Smooth muscle cell (in vitro differentiated cells): ENCODE data around the gene CCN6. TPM values are rescaled to one million over a fixed set of nuclear protein-coding genes. Genes with fewer than 3 reads are reported as not detected.
"Not testable (repeated sequence)": the region's sequence is repeated elsewhere in the genome, so short reads cannot be mapped to it uniquely, and the experiment has no call there.

ENCODE experiments used
- DNase-seq: peaks from one replicate; lab custom pipeline; 2025; ENCODE audit not compliant: unreplicated experiment; lab: John Stamatoyannopoulos, UW
- H2AFZ ChIP-seq: fragments of 200-600 bp; sonication (generic); 2 replicates; pipeline ENCODE4 v1.6.0; 2016; ENCODE audit warnings: antibody characterized with exemption, low read depth, mild to moderate bottlenecking
- H3F3A ChIP-seq: fragments of 200-600 bp; sonication (generic); 2 replicates; pipeline ENCODE4 v1.6.0; 2017; ENCODE audit warnings: antibody characterized with exemption, low read depth
- H3K27ac ChIP-seq: fragments of 200-600 bp; sonication (generic); 2 replicates; pipeline ENCODE4 v1.5.1; 2016; ENCODE audit warnings: low read depth, mild to moderate bottlenecking
- H3K27me3 ChIP-seq: fragments of 200-600 bp; sonication (generic); 2 replicates; pipeline ENCODE4 v1.6.1; 2016; ENCODE audit warnings: low read depth, mild to moderate bottlenecking
- H3K36me3 ChIP-seq: fragments of 200-600 bp; sonication (generic); 2 replicates; pipeline ENCODE4 v1.5.1; 2016; ENCODE audit warnings: low read depth
- H3K4me1 ChIP-seq: fragments of 200-600 bp; sonication (generic); 2 replicates; pipeline ENCODE4 v1.5.1; 2016; ENCODE audit warnings: low read depth
- H3K4me2 ChIP-seq: fragments of 200-600 bp; sonication (generic); 2 replicates; pipeline ENCODE4 v1.6.0; 2016; ENCODE audit warnings: mild to moderate bottlenecking
- H3K4me3 ChIP-seq: fragments of 200-600 bp; sonication (generic); 2 replicates; pipeline ENCODE4 v1.5.1; 2016; ENCODE audit warnings: mild to moderate bottlenecking
- H3K79me2 ChIP-seq: fragments of 200-600 bp; sonication (generic); 2 replicates; pipeline ENCODE4 v1.6.0; 2016; ENCODE audit warnings: low read depth, mild to moderate bottlenecking
- H3K9ac ChIP-seq: fragments of 200-600 bp; sonication (generic); 2 replicates; pipeline ENCODE4 v1.6.0; 2016; ENCODE audit warnings: low read depth
- H3K9me3 ChIP-seq: fragments of 200-600 bp; sonication (generic); replicated peaks from 2 replicates; pipeline ENCODE4 v1.5.1; 2016; ENCODE audit warnings: low read depth
- H4K20me1 ChIP-seq: fragments of 200-600 bp; sonication (generic); 2 replicates; pipeline ENCODE4 v1.6.0; 2016; ENCODE audit warnings: low read depth
- WGBS: methylation state at CpG from one replicate; pipeline ENCODE4 v1.1.7; 2016; ENCODE audit warnings: low lambda C conversion rate; 5-methylcytosine and 5-hydroxymethylcytosine counted together
- polyA plus RNA-seq: library from polyadenylated mRNA; unstranded; fragments of >200 nt; fragmentation: Nextera tagmentation; extraction: Ambion mirVana; gene quantifications from 2 replicates; pipeline ENCODE4 v1.2.1, GENCODE V29; 2016
- total RNA-seq: library from RNA; depleted of rRNA; stranded (reverse); fragments of >200 nt; gene quantifications from 2 replicates; pipeline ENCODE4 v1.2.3, GENCODE V29; 2014
- TF ChIP-seq, protein P1 (sequence below): fragments of 200-600 bp; sonication (generic); IDR thresholded peaks from 2 replicates; pipeline ENCODE4 v1.5.1; 2017; ENCODE audit warnings: borderline replicate concordance, mild to moderate bottlenecking, antibody characterized with exemption; ENCODE audit not compliant: insufficient read depth, poor library complexity, severe bottlenecking

The CCN6 gene
- total and polyA plus RNA-seq, 2 experiments from 2014 or later, result 0.23 TPM; not detected in 1

DNA sequence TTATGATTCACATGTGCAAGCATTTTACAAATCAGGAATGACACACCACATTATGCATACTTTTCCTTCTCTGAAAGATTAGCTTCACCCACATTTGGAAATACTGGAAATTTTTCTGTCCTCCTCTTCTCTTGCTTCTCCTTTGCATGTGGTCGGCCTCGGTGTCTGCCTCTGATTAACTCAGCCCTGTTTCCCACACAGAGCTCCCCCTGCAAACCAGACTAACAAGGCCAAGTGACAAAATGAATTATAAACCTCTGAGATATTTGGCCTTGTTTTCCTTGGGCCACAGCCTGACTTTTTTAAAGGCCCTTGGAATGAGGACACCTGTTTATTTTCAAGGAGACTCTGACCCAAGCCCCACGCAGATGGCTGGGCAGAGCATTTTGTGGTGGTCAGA is 9.0 kb upstream of the CCN6 start:
- TF ChIP-seq, protein P1, sequence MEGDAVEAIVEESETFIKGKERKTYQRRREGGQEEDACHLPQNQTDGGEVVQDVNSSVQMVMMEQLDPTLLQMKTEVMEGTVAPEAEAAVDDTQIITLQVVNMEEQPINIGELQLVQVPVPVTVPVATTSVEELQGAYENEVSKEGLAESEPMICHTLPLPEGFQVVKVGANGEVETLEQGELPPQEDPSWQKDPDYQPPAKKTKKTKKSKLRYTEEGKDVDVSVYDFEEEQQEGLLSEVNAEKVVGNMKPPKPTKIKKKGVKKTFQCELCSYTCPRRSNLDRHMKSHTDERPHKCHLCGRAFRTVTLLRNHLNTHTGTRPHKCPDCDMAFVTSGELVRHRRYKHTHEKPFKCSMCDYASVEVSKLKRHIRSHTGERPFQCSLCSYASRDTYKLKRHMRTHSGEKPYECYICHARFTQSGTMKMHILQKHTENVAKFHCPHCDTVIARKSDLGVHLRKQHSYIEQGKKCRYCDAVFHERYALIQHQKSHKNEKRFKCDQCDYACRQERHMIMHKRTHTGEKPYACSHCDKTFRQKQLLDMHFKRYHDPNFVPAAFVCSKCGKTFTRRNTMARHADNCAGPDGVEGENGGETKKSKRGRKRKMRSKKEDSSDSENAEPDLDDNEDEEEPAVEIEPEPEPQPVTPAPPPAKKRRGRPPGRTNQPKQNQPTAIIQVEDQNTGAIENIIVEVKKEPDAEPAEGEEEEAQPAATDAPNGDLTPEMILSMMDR, result no peak
- Histone ChIP-seq H3K9me3 (no peaks in the 10 kb centered on the region), H3K79me2 (no peaks in the 10 kb centered on the region), H3K27me3 (no peaks in the 10 kb centered on the region), H3K4me1 (peaks cover 5% of the 10 kb centered on the region), H3F3A (no peaks in the 10 kb centered on the region), H3K4me2 (no peak overlapping the region), H3K36me3 (no peaks in the 10 kb centered on the region), H4K20me1 (no peaks in the 10 kb centered on the region), H2AFZ (no peak overlapping the region), H3K9ac (no peak overlapping the region), H3K4me3 (no peak overlapping the region), H3K27ac (peak overlapping the region; percentile 2)
- WGBS, result 38% methylated on average over 3 of the region's 3 CpGs
- no peak for DNase-seq

DNA sequence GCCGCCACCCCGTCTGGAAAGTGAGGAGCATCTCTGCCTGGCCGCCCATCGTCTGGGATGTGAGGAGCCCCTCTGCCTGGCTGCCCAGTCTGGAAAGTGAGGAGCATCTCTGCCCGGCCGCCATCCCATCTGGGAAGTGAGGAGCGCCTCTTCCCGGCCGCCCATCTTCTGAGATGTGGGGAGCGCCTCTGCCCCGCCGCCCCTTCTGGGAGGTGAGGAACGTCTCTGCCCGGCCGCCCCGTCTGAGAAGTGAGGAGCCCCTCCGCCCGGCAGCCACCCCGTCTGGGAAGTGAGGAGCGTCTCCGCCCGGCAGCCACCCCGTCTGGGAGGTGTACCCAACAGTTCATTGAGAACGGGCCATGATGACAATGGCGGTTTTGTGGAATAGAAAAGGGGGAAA is 6.4 kb upstream of the CCN6 start:
- not testable (repeated sequence) for H3K79me2 ChIP-seq, H3K27me3 ChIP-seq, H4K20me1 ChIP-seq, H3K36me3 ChIP-seq, H3K27ac ChIP-seq, H3K4me1 ChIP-seq, DNase-seq, H3F3A ChIP-seq, H2AFZ ChIP-seq, H3K9me3 ChIP-seq, H3K9ac ChIP-seq, H3K4me2 ChIP-seq, H3K4me3 ChIP-seq
- WGBS, result 98% methylated on average over 21 of the region's 25 CpGs

DNA sequence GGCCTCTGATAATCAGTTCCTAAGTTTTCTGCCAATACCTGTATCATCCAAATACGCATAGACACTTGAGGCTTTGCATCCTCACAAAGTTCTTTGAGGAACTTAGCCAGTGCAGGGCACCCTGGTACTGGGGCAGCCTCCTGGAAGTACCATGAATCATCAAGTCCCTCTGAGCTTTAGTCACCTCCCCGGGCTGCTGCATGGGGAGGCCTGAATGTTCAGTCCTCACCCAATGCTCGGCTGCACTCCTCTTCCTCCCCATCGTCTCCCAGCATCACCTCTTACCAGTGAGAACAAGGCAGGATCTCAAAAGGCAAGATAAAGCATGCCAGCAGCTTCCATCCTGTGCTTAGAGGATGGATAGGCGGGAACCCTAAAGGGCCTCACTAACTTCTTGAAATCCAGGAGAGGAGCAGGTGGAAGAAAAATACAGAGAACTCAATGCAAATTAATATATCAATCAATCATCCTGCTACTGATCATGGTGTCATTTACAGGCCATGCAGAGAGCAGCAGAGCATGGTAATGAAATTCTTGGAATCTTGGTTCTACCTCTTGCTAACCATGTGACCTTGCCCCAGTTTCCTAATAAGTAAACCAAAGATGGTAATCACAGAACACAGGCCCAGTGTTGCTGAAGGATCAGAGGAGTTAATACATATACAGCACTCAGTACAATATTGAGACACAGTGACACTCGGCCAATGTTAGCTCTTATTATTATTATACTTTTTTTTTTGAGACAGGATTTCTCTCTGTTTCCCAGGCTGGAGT is 4.7 kb upstream of the CCN6 start:
- Histone ChIP-seq H3K27me3 (no peaks in the 10 kb centered on the region), H4K20me1 (no peaks in the 10 kb centered on the region), H3K36me3 (no peaks in the 10 kb centered on the region), H3K4me1 (no peaks in the 10 kb centered on the region), H3K79me2 (no peaks in the 10 kb centered on the region), H3K4me3 (no peak overlapping the region), H2AFZ (no peak overlapping the region), H3K9me3 (no peaks in the 10 kb centered on the region), H3F3A (no peaks in the 10 kb centered on the region), H3K9ac (no peak overlapping the region), H3K27ac (no peak overlapping the region), H3K4me2 (no peak overlapping the region)
- TF ChIP-seq, protein P1, result no peak
- DNase-seq, result no peak
- WGBS, result 77% methylated on average over 6 of the region's 6 CpGs

DNA sequence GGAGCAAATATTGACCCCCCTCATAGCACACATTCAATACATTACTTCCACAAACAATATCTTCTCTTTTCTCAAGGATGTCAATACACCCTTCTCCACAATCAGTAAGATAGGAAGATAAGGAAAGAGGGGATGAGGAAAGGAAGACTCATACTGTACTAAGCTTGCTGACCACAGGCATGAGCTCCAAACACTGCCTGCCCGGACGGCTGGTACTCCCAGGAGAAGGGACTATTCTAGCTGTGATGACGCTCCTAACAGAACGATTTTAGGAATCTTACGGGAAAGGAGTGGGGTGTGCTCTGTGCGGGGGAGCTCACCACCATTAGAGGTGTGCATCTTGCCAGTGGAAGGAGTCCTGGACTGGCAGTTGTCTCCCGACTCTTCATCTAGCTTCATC is 3.9 kb upstream of the CCN6 start:
- Histone ChIP-seq H4K20me1 (no peaks in the 10 kb centered on the region), H3K4me3 (no peak overlapping the region), H3K27ac (no peak overlapping the region), H3K9ac (no peak overlapping the region), H3K36me3 (no peaks in the 10 kb centered on the region), H3K27me3 (no peaks in the 10 kb centered on the region), H3K79me2 (no peaks in the 10 kb centered on the region), H3K4me2 (no peak overlapping the region), H2AFZ (no peak overlapping the region), H3K4me1 (no peaks in the 10 kb centered on the region), H3K9me3 (no peaks in the 10 kb centered on the region), H3F3A (no peaks in the 10 kb centered on the region)
- 73% methylated on average over 7 of the region's 7 CpGs for WGBS
- TF ChIP-seq, protein P1, result no peak
- DNase-seq, result no peak
